H9 (cell line): ENCODE measurements around the gene MOB3B. TPM values are rescaled to one million over a fixed set of nuclear protein-coding genes. Genes with fewer than 3 reads are reported as not detected.

Experiments
- DNase-seq: peaks from one replicate; pipeline ENCODE4 v3.0.0-alpha.2; 2017
- H2AFZ ChIP-seq: one replicate; pipeline ENCODE4 v1.6.1; 2013; ENCODE audit warnings: mild to moderate bottlenecking, low read length, control low read depth, moderate library complexity
- H2AK5ac ChIP-seq: 2 replicates; pipeline ENCODE4 v1.6.1; 2013; ENCODE audit warnings: low read length, control low read depth, mixed read lengths; ENCODE audit not compliant: insufficient read length
- H2BK120ac ChIP-seq: one replicate; pipeline ENCODE4 v1.6.1; 2013; ENCODE audit warnings: low read depth, mild to moderate bottlenecking, low read length, control low read depth, inconsistent platforms; ENCODE audit not compliant: poor library complexity, severe bottlenecking
- H2BK12ac ChIP-seq: 2 replicates; pipeline ENCODE4 v1.6.1; 2013; ENCODE audit warnings: low read length, control low read depth, mixed read lengths, low read depth; ENCODE audit not compliant: insufficient read length
- H2BK15ac ChIP-seq: 2 replicates; pipeline ENCODE4 v1.6.1; 2013; ENCODE audit warnings: low read depth, low read length, control low read depth
- H2BK20ac ChIP-seq: one replicate; pipeline ENCODE4 v1.6.1; 2013; ENCODE audit warnings: low read depth, mild to moderate bottlenecking, low read length, control low read depth, inconsistent platforms; ENCODE audit not compliant: poor library complexity, severe bottlenecking
- H2BK5ac ChIP-seq: 2 replicates; pipeline ENCODE4 v1.6.1; 2013; ENCODE audit warnings: low read length, control low read depth, mixed read lengths; ENCODE audit not compliant: insufficient read length
- H3K14ac ChIP-seq: 2 replicates; pipeline ENCODE4 v1.6.1; 2013; ENCODE audit warnings: low read length, control low read depth; ENCODE audit not compliant: insufficient read depth
- H3K18ac ChIP-seq: 2 replicates; pipeline ENCODE4 v1.6.1; 2013; ENCODE audit warnings: low read depth, mild to moderate bottlenecking, mixed read lengths, low read length, control low read depth; ENCODE audit not compliant: insufficient read length
- H3K23ac ChIP-seq: 2 replicates; pipeline ENCODE4 v1.6.1; 2013; ENCODE audit warnings: low read length, control low read depth, mixed read lengths, low read depth; ENCODE audit not compliant: insufficient read length
- H3K23me2 ChIP-seq: 2 replicates; pipeline ENCODE4 v1.6.1; 2013; ENCODE audit warnings: low read depth, mild to moderate bottlenecking, mixed read lengths, low read length, control low read depth; ENCODE audit not compliant: insufficient read length, poor library complexity, severe bottlenecking
- H3K27ac ChIP-seq: 2 replicates; pipeline ENCODE4 v1.5.1; 2013; ENCODE audit warnings: low read length, control low read depth, mixed read lengths, low read depth; ENCODE audit not compliant: insufficient read length
- H3K27me3 ChIP-seq: 2 replicates; pipeline ENCODE4 v1.6.1; 2013; ENCODE audit warnings: low read length, control low read depth, inconsistent platforms; ENCODE audit not compliant: insufficient read depth
- H3K4ac ChIP-seq: 2 replicates; pipeline ENCODE4 v1.6.1; 2013; ENCODE audit warnings: low read depth, mild to moderate bottlenecking, control low read depth, inconsistent platforms, low read length, moderate library complexity
- H3K4me1 ChIP-seq: 2 replicates; pipeline ENCODE4 v1.6.1; 2013; ENCODE audit warnings: low read length, control low read depth, inconsistent platforms; ENCODE audit not compliant: insufficient read depth
- H3K4me2 ChIP-seq: 2 replicates; pipeline ENCODE4 v1.6.1; 2013; ENCODE audit warnings: low read length, control low read depth, mixed read lengths; ENCODE audit not compliant: insufficient read length, insufficient read depth
- H3K56ac ChIP-seq: 2 replicates; pipeline ENCODE4 v1.6.1; 2013; ENCODE audit warnings: low read depth, mild to moderate bottlenecking, mixed read lengths, low read length, control low read depth; ENCODE audit not compliant: insufficient read length
- H3K79me1 ChIP-seq: 2 replicates; pipeline ENCODE4 v1.6.1; 2013; ENCODE audit warnings: low read depth, mild to moderate bottlenecking, moderate library complexity, low read length, control low read depth, inconsistent platforms; ENCODE audit not compliant: insufficient read depth, poor library complexity, severe bottlenecking
- H3K79me2 ChIP-seq: 2 replicates; pipeline ENCODE4 v1.6.1; 2013; ENCODE audit warnings: low read length, control low read depth, inconsistent platforms; ENCODE audit not compliant: insufficient read depth
- H3K9ac ChIP-seq: 2 replicates; pipeline ENCODE4 v1.6.1; 2013; ENCODE audit warnings: low read length, control low read depth, mixed read lengths; ENCODE audit not compliant: insufficient read length; ENCODE audit errors: extremely low read depth
- H3K9me3 ChIP-seq: one replicate; pipeline ENCODE4 v1.6.1; 2013; ENCODE audit warnings: low read depth, low read length, inconsistent platforms; ENCODE audit not compliant: control insufficient read depth
- H3T11ph ChIP-seq: one replicate; pipeline ENCODE4 v1.6.1; 2013; ENCODE audit warnings: mild to moderate bottlenecking, low read length, control low read depth, inconsistent platforms
- H4K20me1 ChIP-seq: one replicate; pipeline ENCODE4 v1.6.1; 2013; ENCODE audit not compliant: control insufficient read depth, insufficient read length, insufficient read depth
- H4K5ac ChIP-seq: 2 replicates; pipeline ENCODE4 v1.6.1; 2013; ENCODE audit warnings: low read depth, mild to moderate bottlenecking, mixed read lengths, low read length, control low read depth; ENCODE audit not compliant: insufficient read length
- H4K8ac ChIP-seq: replicated peaks from 2 replicates; pipeline ENCODE4 v1.6.1; 2013; ENCODE audit warnings: low read length, control low read depth, mixed read lengths, low read depth; ENCODE audit not compliant: insufficient read length
- H4K91ac ChIP-seq: 2 replicates; pipeline ENCODE4 v1.6.1; 2013; ENCODE audit warnings: low read depth, mild to moderate bottlenecking, moderate library complexity, mixed read lengths, low read length, control low read depth; ENCODE audit not compliant: insufficient read length
- H3K27ac Mint-ChIP-seq, 3 experiments: 2 replicates in 2 of 3; 3 replicates in 1 of 3; pipeline ENCODE4 v1.8.0; 2020 to 2021; ENCODE audit warnings: mixed read lengths in 3 of 3, mild to moderate bottlenecking in 1 of 3, moderate library complexity in 1 of 3
- H3K27me3 Mint-ChIP-seq: 2 replicates; pipeline ENCODE4 v1.8.0; 2021; ENCODE audit warnings: low read depth, mild to moderate bottlenecking, moderate library complexity, mixed read lengths
- H3K36me3 Mint-ChIP-seq, 3 experiments: 2 replicates in 2 of 3; 3 replicates in 1 of 3; pipeline ENCODE4 v1.8.0; 2020 to 2021; ENCODE audit warnings: low read depth in 3 of 3, mixed read lengths in 3 of 3; ENCODE audit not compliant: insufficient read depth in 1 of 3
- H3K4me1 Mint-ChIP-seq, 2 experiments: 2 replicates each; pipeline ENCODE4 v1.8.0; 2020; ENCODE audit warnings: mixed read lengths in 2 of 2
- H3K4me3 Mint-ChIP-seq, 2 experiments: 2 replicates in 1 of 2; 3 replicates in 1 of 2; pipeline ENCODE4 v1.8.0; 2020 to 2021; ENCODE audit warnings: mild to moderate bottlenecking in 2 of 2, mixed read lengths in 2 of 2, moderate library complexity in 1 of 2
- H3K9me3 Mint-ChIP-seq, 2 experiments: 2 replicates in 1 of 2; 3 replicates in 1 of 2; pipeline ENCODE4 v1.8.0; 2020; ENCODE audit warnings: mild to moderate bottlenecking in 2 of 2, mixed read lengths in 2 of 2, moderate library complexity in 1 of 2
- CTCF ChIP-seq: fragments of 200-600 bp; sonication (generic); conservative IDR thresholded peaks from 3 replicates; pipeline ENCODE4 v1.8.0; 2021; ENCODE audit warnings: antibody characterized with exemption, mild to moderate bottlenecking
- WGBS: extraction: QIAGEN DNeasy Blood & Tissue Kit; methylation state at CpG from one replicate; pipeline ENCODE4 v1.1.7; 2013; ENCODE audit warnings: missing lambda C conversion rate, low lambda C conversion rate, mixed read lengths; ENCODE audit not compliant: insufficient read length; ENCODE audit errors: extremely low coverage; 5-methylcytosine and 5-hydroxymethylcytosine counted together
- total RNA-seq: library from RNA; stranded (reverse); gene quantifications from 2 replicates; pipeline ENCODE4 v1.2.1, GENCODE V29; 2021

The MOB3B gene
- total RNA-seq, 1 experiment from 2014 or later = 9.8 TPM

GRCh38 chr9:27297050-27297449, 232.6 kb downstream of the MOB3B start, which contains the start of gene EQTN:
Gene EQTN (minus strand): TSS chr9:27297150. CDS start chr9:27297055, 95 bp downstream.
- Mint-ChIP-seq H3K27me3 (no peaks in the 10 kb centered on the region), H3K9me3 (no peaks in the 10 kb centered on the region), H3K36me3 (no peaks in the 10 kb centered on the region), H3K27ac (no peak within 1 kb of the TSS; a peak in 1 of 7 replicates), H3K4me1 (0 out of 4 replicates have a peak, but pooled peaks cover 0 to 3% of the 10 kb centered on the region in 2 experiments), H3K4me3 (no peak within 1 kb of the TSS)
- H2BK12ac ChIP-seq = no peak within 1 kb of the TSS
- H3K4me2 ChIP-seq = no peak within 1 kb of the TSS
- no peak within 1 kb of the TSS for H4K5ac ChIP-seq
- H4K20me1 ChIP-seq = no peaks in the 10 kb centered on the region
- H2BK120ac ChIP-seq = no peak within 1 kb of the TSS
- no peak within 1 kb of the TSS for H3K23ac ChIP-seq
- no peak within 1 kb of the TSS for H2AFZ ChIP-seq
- no peak within 1 kb of the TSS for H3K14ac ChIP-seq
- H2BK20ac ChIP-seq = no peak within 1 kb of the TSS
- no peaks in the 10 kb centered on the region for H3K27me3 ChIP-seq
- no peaks in the 10 kb centered on the region for H3K79me1 ChIP-seq
- no peak within 1 kb of the TSS for H3T11ph ChIP-seq
- H3K79me2 ChIP-seq = no peaks in the 10 kb centered on the region
- H2BK5ac ChIP-seq = no peak within 1 kb of the TSS
- H3K27ac ChIP-seq = no peak within 1 kb of the TSS
- no peaks in the 10 kb centered on the region for H3K23me2 ChIP-seq
- no CpG with 5 or more reads among the region's 7 CpGs for WGBS
- H2BK15ac ChIP-seq = no peak within 1 kb of the TSS
- H4K91ac ChIP-seq = no peak within 1 kb of the TSS
- no peak for DNase-seq
- no peak within 1 kb of the TSS for H4K8ac ChIP-seq
- no peak within 1 kb of the TSS for H3K9ac ChIP-seq
- no peak within 1 kb of the TSS for H3K18ac ChIP-seq
- no peaks in the 10 kb centered on the region for H3K4me1 ChIP-seq
- no peak within 1 kb of the TSS for H2AK5ac ChIP-seq
- TF ChIP-seq CTCF = no peak
- H3K9me3 ChIP-seq = no peaks in the 10 kb centered on the region
- no peak within 1 kb of the TSS for H3K4ac ChIP-seq
- no peak within 1 kb of the TSS for H3K56ac ChIP-seq
